GM19023 (cell line): ENCODE measurements around the gene PKD2L2.
"Not testable (repeated sequence)": the region's sequence is repeated elsewhere in the genome, so short reads cannot be mapped to it uniquely, and the experiment has no call there.

ENCODE experiments used
- ATAC-seq: cut with Tn5 transposase; IDR thresholded peaks from one replicate; pipeline ENCODE4 v1.9.1; 2021; ENCODE audit warnings: mild to moderate bottlenecking, moderate library complexity; ENCODE audit not compliant: unreplicated experiment

PKD2L2 gene

GRCh38 chr5:137954131-137954879 is 65.0 kb downstream of the PKD2L2 start:
- no peak for ATAC-seq

GRCh38 chr5:137957948-137958347 is 68.7 kb downstream of the PKD2L2 start:
- ATAC-seq = no peak

GRCh38 chr5:137959488-137959887 is 70.2 kb downstream of the PKD2L2 start:
- no peak for ATAC-seq

GRCh38 chr5:137960141-137960540 is 70.9 kb downstream of the PKD2L2 start:
- no peak for ATAC-seq

DNA sequence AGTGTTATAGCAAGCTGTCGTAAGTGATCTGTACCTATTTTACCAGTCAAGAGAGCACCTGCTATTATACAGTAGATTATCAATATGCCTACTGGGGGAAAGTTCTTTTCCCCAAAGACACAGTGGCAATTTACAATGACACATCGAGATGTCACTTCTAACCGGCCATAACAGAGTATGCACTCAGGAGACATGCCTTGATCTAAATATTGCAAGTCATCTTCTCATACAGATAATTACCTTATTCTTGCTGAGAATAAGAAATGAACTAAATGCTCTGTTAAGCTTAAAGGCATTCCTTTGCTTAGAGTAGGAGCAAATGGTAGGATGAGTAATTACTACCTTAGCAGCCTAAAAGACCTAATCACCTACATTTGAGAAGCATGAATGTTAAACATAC is 71.6 kb downstream of the PKD2L2 start:
- no peak for ATAC-seq

- ATAC-seq = not testable (repeated sequence)
These were observed 81.1 kb downstream of the PKD2L2 start for GRCh38 chr5:137970384-137970783.

- no peak for ATAC-seq
These were observed 86.0 kb downstream of the PKD2L2 start for GRCh38 chr5:137975208-137975607.

DNA sequence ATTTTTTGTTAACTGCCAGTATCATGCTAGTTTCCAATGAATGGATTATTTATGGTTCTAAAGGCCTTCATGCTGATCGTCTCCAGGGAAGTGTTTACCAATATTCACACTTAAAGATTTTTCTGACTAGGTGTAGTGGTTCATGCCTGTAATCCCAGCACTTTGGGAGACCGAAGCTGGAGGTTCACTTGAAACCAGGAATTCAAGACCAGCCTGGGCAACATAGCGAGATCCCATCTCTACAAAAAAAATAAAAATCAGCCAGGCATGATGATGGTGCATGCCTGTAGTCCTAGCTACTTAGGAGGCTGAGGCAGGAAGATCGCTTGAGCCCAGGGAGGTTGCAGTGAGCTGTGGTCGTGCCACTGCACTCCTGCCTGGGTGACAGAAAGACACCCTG is 100.2 kb downstream of the PKD2L2 start:
- no peak for ATAC-seq
